HG03108 (cell line): ENCODE data around the gene ADAMTSL1.

Experiments used
- ATAC-seq: cut with Tn5 transposase; IDR thresholded peaks from one replicate; pipeline ENCODE4 v1.9.1; 2021; ENCODE audit warnings: moderate library complexity; ENCODE audit not compliant: unreplicated experiment

The ADAMTSL1 gene

GRCh38 chr9:18459962-18460584 is 13.9 kb upstream of the ADAMTSL1 start:
- no peak for ATAC-seq

DNA sequence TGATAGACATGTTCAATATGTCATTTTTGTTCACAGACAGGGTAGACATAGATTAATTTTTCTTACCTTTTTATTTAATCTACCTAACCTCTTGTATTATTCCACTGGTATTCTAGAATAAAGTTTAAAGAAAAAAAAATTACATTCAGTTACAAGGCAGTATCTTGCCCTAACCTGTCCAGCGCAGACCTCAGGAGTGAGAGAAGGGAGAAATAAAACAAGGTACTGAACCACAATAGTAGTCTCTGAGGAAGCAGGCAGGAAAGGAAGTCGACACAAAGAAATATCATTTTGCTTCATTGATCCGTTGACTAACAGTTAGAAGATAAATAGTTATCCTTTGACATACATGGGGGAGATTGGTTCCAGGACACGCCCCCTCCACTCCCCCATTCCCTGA is 12.5 kb upstream of the ADAMTSL1 start:
- ATAC-seq: no peak

- ATAC-seq: no peak
Measured at GRCh38 chr9:18463991-18464390, 10.0 kb upstream of the ADAMTSL1 start.

GRCh38 chr9:18466101-18466500 is 7.9 kb upstream of the ADAMTSL1 start:
- no peak for ATAC-seq

DNA sequence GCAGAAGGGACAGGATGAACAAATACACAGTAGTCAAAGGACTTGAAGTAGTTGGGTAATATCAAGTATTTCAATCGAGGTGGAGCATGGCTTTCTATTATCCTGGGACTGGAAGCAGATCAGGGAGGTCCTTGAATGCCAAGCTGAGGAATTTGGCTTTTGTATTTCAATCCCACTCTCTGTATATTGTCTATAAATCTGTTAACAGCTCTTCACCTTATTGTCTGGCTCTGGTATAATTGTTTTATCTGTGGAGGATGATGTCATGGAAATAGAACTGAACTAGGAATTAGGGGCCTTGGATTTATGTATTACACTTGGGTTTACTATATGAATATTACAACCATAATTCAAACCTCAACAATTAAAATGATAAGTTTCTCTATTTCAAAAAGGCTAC is 6.3 kb upstream of the ADAMTSL1 start:
- ATAC-seq: no peak

DNA sequence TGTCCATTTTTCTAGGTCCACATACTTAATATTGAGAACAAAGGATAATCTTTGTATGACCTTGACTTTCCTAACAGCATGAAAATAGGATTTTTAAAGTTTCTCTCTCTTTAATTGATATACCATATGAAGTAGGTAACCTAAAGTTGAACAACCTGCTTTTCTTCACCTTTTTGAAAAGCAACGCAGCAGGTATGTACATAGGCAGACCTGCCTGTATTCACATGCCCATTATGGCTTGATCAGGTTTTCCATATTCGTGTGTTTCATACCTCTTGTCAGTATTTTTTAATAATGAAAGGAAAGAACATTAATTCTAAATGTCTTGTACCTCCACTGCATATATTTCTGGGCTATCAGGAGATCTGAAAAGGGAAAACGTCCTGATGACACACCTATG is 1.5 kb upstream of the ADAMTSL1 start:
- ATAC-seq: no peak

- ATAC-seq: no peak
Measured at GRCh38 chr9:18472841-18473251, 1.1 kb upstream of the ADAMTSL1 start.

- ATAC-seq: no peak
Measured at GRCh38 chr9:18474783-18475182, 830 bp downstream of the ADAMTSL1 start.

DNA sequence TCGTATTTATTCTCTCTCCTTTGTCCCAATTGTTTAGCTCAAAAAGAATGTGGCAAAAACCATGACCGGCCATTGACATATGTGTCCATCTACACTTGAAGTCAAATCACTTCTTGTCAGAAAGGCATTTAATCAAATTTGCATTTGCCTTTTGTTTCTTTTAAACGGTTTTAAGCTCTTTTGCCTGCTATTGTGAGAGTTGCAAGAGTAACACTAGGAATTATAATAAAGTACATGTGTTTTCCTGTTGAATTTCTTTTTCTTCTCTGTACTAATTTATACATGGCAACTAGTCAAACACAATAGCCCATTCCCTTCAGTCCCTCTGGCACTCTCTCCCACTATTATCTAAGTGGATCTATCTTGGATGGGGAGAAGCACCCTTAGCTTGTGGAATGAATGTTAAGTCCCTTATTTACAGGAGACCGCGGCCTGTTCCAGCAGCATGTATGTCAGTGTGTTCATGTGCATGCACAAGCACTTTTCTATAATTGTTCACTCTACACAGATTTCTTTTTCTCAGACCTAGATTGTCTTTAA is 3.2 kb downstream of the ADAMTSL1 start:
- no peak for ATAC-seq

DNA sequence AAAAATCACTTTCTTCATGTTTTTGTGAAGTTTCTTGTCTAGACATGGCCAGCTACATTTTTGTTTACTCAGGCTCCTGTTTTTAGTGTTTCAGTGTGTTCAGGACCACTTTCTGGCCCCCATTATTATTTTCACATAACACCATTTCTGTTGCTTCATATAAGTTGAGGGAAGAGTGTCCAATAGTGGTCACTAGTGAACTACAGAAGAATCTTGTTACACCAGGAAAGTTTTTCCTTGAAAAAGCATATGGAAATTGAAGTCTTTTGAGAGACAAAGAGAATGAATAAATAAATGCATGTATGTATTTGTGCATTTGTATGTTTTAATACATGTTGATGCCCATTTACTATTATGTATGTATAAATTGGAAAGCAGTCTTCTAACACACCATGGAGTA is 3.8 kb downstream of the ADAMTSL1 start:
- ATAC-seq: no peak

- ATAC-seq: no peak
Measured at GRCh38 chr9:18478501-18479361, 4.8 kb downstream of the ADAMTSL1 start.

DNA sequence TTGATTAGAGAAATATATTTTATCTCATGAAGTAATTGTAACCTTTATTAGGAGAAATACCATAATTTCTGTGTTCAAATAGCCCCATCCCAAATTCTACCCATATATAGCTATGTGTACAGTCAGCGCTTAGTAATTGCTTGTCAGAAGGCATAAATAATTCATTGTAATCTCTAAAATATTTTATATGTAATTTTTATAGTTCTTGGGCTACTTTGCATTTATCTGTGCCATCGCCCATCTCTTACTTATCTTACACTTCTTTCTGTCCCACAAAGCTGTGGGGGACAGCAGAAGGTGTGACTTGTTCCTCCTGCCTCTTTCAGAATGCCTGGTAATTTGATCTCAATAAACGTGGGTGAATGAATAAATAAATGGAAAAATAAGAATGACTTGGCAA is 5.5 kb downstream of the ADAMTSL1 start:
- ATAC-seq: no peak

DNA sequence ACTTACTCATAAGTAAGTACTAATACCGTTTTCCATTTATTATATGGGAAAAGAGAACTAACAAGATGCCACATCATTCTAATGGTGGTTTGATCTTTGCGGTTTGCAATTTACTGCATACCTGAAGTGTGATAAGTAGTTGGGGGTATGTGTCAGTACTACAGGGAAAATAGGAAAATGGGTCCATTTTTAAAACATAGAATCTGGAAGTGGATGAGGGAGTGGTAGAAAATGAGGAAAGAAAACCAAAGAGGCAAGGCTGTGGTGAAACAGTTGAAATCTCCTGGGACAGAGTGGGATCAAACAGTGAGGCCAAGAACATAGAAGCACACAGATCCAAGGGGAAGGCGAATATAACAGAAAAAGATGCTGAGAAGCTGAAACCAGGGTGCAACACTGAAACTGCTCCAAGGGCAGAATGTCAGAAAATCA is 6.7 kb downstream of the ADAMTSL1 start:
- ATAC-seq: no peak

DNA sequence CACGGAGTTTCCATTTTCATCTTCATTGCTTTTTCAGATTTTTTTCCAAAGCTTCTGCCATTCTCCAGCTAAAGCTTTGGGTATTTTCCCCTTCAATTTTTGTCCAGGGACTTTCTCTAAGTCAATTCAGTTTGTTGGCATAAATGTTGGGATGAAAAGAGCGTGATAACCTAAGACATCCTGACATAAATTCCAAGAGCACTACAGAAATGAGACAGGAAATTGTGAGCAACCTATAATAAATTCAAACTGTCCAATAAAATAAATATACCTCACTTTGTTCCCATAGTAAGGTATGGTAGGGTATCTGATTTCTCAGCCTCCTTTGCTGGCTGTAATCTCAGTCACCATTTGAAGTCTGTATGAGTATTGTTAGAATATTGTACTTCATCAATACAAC is 8.4 kb downstream of the ADAMTSL1 start:
- ATAC-seq: no peak

DNA sequence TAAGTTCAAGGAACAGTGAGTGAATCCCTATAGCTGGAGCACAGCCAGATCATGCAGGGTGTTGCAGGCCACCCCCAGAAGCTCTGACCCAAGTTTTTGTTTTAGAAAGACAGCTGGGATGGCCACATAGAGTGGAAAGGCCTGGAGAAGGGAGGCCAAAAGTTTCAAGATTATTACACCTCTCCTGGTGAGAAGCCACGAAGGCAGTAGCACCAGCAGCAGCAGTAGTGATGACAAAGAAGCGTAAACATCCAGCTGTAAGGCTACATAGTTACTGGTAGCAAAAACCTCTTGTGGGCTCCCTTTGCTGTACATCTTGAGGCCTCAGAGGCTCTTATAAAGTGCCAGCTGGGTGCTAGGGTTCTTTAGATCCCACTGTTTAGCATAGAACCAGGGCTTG is 11.8 kb downstream of the ADAMTSL1 start:
- no peak for ATAC-seq

GRCh38 chr9:18487611-18488010 is 13.7 kb downstream of the ADAMTSL1 start:
- ATAC-seq: no peak

DNA sequence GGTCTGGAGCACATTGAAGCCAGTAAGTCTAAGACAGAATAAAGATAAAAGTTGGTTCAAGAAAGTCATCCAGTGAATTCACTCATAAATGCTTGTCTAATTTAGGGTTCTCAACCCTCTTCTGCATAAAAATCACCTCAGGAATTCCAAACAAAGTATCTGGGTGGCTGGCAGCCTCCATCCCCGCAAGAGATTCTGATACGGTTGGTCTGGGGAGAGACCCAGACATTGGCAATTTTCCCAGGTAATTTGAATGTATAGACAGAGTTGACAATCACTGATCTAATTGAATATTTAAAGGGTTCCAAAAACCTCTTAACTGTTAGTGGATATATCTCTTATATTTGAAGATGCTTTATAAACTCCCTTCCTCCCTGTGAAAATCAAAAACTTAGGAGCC is 14.9 kb downstream of the ADAMTSL1 start:
- no peak for ATAC-seq

DNA sequence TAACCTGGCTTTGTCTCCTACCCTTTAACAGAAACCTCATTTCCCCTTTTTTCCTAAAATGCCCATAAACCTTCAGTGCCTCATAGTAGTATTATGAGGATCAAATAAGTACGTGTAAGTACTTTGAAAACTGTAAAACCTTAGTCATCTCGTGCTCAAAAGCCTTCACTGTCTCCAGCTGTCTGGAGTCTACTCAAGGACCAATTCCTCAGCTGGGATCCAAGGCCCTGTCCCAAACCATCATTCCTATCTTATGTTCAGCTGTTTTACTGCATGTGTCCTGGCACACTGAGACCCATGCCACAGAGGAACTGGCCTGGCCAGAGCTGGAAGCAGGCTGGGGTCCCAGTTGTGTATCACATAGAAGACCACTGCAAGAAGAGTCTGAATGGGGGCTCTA is 15.9 kb downstream of the ADAMTSL1 start:
- no peak for ATAC-seq

DNA sequence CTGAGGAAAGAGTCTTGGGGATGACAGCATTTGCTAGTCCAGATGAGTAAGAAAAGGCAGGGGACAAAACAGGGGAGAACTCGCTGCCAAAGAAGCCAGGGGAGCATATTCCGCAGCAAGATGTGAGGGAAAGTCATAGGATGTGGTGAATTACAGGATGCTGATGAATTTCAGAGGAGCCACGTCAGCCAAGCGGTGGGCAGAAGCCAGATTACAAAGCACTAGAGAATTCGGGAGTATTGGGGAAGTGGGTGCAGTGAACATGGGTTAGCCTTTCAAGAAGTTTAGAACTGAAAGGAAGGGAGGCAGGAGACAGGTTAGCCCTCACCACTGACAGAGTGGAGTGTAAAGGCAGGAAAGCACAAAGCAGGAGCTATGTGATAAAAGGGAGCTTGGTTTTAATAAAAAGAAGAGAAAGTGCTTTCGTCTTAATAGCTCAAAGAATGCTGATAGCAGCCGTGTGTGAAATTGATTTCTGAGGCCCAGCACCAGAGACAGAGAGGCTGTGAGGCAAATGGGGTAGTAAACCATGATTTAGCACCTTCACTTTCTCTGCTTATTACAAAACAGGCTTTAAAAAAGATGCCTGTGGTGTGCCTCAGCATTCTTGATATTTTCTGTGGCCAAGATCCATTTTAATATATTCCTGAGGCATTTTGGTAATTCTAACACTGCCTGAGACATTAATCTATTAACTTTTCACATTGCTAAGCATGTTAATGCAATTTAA is 16.9 kb downstream of the ADAMTSL1 start:
- ATAC-seq: no peak

- ATAC-seq: no peak
Measured at GRCh38 chr9:18492612-18493011, 18.7 kb downstream of the ADAMTSL1 start.

DNA sequence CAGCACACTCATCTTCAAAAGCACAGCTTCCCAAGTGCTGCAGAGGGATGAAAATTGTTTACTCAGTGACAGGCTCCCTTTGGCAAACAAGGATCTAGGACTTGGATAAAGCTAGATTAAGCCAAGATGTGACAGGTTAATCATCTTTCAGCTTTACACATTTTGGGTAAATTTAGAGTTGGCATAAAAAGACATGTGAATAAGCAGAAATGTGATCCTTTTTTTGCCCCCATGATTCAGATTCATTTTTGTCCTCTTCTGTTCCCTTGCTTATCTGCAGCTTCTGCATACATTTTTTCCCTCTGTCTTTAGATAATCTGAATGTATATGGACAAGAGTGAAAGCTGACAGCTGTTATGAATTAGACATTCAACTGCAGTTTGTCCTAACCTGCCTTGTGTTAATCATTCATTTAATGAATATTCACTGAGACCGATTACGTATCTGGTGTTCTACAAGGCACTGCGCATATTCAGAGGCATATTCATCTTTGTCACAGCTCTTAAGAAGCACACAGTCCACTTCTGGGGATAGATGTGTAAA is 19.6 kb downstream of the ADAMTSL1 start:
- no peak for ATAC-seq
